ENCODE measurements around the gene NGEF.

GRCh38 chr2:232950751-232951150 lies 62.3 kb downstream of the NGEF start:
- TF ChIP-seq POLR2A (conservative IDR thresholded peaks at IDR 0.05) (no peak), TARDBP (IDR thresholded peaks at IDR 0.05) (no peak)

Data from K562 (cell line).